Vagina (tissue), 2 donors: Measurements from ENCODE around the gene DIP2A. TPM values are rescaled to one million over a fixed set of nuclear protein-coding genes. Genes with fewer than 3 reads are reported as not detected.
"Not testable (repeated sequence)": the region's sequence is repeated elsewhere in the genome, so short reads cannot be mapped to it uniquely, and the experiment has no call there.

Experiments used
- DNase-seq, 2 donors: peaks; one replicate each; pipeline ENCODE4 v3.0.0-alpha.2; 2017; ENCODE audit errors: extremely low spot score in 2 of 2
- H3K27ac ChIP-seq: fragments of 200-600 bp; sonication (generic); one replicate; pipeline ENCODE4 v1.5.1; 2019
- H3K27me3 ChIP-seq: fragments of 200-600 bp; sonication (generic); one replicate; pipeline ENCODE4 v1.5.1; 2019
- H3K36me3 ChIP-seq, 2 donors: fragments of 200-600 bp; sonication (generic); one replicate each; pipeline ENCODE4 v1.5.1; 2017 to 2019
- H3K4me1 ChIP-seq: fragments of 200-600 bp; sonication (generic); one replicate; pipeline ENCODE4 v1.5.1; 2019
- H3K4me3 ChIP-seq, 2 donors: fragments of 200-600 bp; sonication (generic); 1 replicate in 1 of 2; 2 replicates in 1 of 2; pipeline ENCODE4 v1.5.1; 2016 to 2019
- H3K9me3 ChIP-seq: fragments of 200-600 bp; sonication (generic); one replicate; pipeline ENCODE4 v1.5.1; 2019
- POLR2A ChIP-seq, 2 donors: fragments of 450-650 bp; IDR thresholded peaks; one replicate each; pipeline ENCODE4 v1.6.1; 2017; ENCODE audit warnings: antibody characterized with exemption in 2 of 2, mild to moderate bottlenecking in 2 of 2, moderate library complexity in 2 of 2
- POLR2AphosphoS5 ChIP-seq, 2 donors: sonication (generic); formaldehyde crosslinking; IDR thresholded peaks; one replicate each; pipeline ENCODE4 v1.9.0; 2017; ENCODE audit warnings: antibody characterized with exemption in 2 of 2, mild to moderate bottlenecking in 2 of 2, low read depth in 1 of 2; ENCODE audit not compliant: insufficient read depth in 1 of 2
- intact Hi-C: fragments of 100-400 bp; cut with DNase I; formaldehyde crosslinking; loops from one replicate; pipeline ENCODE4 v1.15.1; 2023
- total RNA-seq: library from RNA; depleted of rRNA; stranded (reverse); fragments of >200 nt; gene quantifications from one replicate; pipeline ENCODE4 v1.2.3, GENCODE V29; 2016
- TF ChIP-seq, protein P1 (sequence below), 3 experiments: fragments of 450-650 bp in 2 of 3; fragments of 200-600 bp in 1 of 3; sonication (generic) in 1 of 3; IDR thresholded peaks; one replicate each; pipeline ENCODE4 v1.5.1; 2017 to 2019; ENCODE audit warnings: antibody characterized with exemption in 3 of 3, mild to moderate bottlenecking in 2 of 3, moderate library complexity in 2 of 3

Gene DIP2A
- total RNA-seq, 1 donor from 2014 or later: 46.2 TPM

DNA sequence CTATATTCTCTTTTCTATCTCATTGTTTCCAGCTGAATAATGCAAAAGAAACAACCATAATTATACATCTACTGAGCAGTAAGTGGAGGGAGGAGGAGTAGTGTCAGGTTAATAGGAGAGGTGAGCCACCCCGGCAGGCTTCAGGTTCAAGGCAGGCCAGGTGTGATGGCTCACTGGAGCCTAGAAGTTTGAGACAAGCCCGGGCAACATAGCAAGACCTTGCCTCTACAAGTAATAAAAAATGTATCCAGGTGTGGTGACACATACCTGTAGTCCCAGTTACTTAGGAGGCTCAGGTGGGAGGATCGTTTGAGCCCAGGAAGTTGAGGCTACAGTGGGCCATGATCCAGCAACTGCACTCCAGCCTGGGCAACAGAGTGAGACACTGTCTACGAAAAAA, 1.9 kb upstream of the DIP2A start:
- Histone ChIP-seq H3K4me1 (peaks cover 57% of the 10 kb centered on the region), H3K27me3 (no peaks in the 10 kb centered on the region), H3K27ac (no peak overlapping the region), H3K4me3 (no peak overlapping the region), H3K36me3 (no peaks in the 10 kb centered on the region), H3K9me3 (no peaks in the 10 kb centered on the region)
- DNase-seq: no peak
- intact Hi-C loops: no loop called here
- TF ChIP-seq POLR2A (IDR thresholded peaks at IDR 0.05): no peak
- TF ChIP-seq POLR2AphosphoS5 (IDR thresholded peaks at IDR 0.05; ENCODE audit: insufficient read depth in 1 of 2, low read depth in 1 of 2): no peak
- TF ChIP-seq, protein P1, sequence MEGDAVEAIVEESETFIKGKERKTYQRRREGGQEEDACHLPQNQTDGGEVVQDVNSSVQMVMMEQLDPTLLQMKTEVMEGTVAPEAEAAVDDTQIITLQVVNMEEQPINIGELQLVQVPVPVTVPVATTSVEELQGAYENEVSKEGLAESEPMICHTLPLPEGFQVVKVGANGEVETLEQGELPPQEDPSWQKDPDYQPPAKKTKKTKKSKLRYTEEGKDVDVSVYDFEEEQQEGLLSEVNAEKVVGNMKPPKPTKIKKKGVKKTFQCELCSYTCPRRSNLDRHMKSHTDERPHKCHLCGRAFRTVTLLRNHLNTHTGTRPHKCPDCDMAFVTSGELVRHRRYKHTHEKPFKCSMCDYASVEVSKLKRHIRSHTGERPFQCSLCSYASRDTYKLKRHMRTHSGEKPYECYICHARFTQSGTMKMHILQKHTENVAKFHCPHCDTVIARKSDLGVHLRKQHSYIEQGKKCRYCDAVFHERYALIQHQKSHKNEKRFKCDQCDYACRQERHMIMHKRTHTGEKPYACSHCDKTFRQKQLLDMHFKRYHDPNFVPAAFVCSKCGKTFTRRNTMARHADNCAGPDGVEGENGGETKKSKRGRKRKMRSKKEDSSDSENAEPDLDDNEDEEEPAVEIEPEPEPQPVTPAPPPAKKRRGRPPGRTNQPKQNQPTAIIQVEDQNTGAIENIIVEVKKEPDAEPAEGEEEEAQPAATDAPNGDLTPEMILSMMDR (IDR thresholded peaks at IDR 0.05): no peak

DNA sequence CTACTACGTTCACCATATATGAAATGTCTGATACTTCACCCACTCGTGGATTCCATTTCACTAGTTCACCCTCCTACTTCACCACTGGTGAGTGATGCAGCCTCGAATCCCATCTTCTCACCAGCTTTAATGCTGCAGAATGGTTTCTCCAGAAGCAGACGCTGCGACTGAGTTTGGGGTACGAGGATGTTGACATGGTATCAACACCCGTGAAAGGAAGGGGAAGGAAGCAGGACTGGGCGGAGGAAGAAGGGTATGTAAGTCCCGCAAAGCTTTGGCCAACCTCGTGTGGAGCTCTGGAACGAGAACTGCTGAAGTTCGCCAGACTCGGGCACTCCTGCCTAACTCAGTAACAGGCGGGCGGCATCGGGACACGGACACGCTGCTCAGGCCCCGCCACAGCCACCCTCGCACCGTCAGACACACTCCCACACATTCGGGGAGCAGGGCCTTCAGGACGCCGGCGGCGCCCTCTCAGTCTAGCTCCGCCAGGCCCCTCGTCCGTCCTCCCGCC, 833 bp upstream of the DIP2A start:
- no peaks in the 10 kb centered on the region for H3K27me3 ChIP-seq
- intact Hi-C loops: no loop called here
- H3K4me3 ChIP-seq: peak overlapping the region; percentile 97 to 100
- H3K4me1 ChIP-seq: peaks cover 66% of the 10 kb centered on the region
- no peaks in the 10 kb centered on the region for H3K9me3 ChIP-seq
- TF ChIP-seq, protein P1 (IDR thresholded peaks at IDR 0.05): no peak
- TF ChIP-seq POLR2A (IDR thresholded peaks at IDR 0.05): no peak
- no peak for TF ChIP-seq POLR2AphosphoS5 (IDR thresholded peaks at IDR 0.05; ENCODE audit: insufficient read depth in 1 of 2, low read depth in 1 of 2)
- no peaks in the 10 kb centered on the region for H3K36me3 ChIP-seq
- peak overlapping the region; percentile 94 for H3K27ac ChIP-seq
- no peak for DNase-seq

DNA sequence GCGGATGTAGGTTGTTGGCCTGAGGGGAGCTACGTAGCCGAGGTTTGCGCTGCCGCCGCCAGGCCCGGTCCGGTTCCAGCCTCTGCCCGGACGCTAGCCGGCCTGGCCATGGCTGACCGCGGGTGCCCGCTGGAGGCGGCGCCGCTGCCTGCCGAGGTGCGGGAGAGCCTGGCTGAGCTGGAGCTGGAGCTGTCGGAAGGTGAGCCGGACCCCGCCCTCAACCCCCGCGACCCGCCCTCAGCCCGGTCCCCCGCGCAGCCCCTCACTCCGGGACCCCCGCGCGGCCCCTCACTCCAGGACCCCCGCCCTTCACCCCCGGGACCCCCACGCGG, 299 bp downstream of the DIP2A start:
- no peaks in the 10 kb centered on the region for H3K9me3 ChIP-seq
- H3K27me3 ChIP-seq: no peaks in the 10 kb centered on the region
- H3K4me1 ChIP-seq: peaks cover 66% of the 10 kb centered on the region
- H3K27ac ChIP-seq: peak overlapping the region; percentile 94
- no peak for TF ChIP-seq POLR2AphosphoS5 (IDR thresholded peaks at IDR 0.05; ENCODE audit: insufficient read depth in 1 of 2, low read depth in 1 of 2)
- TF ChIP-seq, protein P1 (IDR thresholded peaks at IDR 0.05): no peak
- TF ChIP-seq POLR2A (IDR thresholded peaks at IDR 0.05): no peak
- intact Hi-C loops: no loop called here
- DNase-seq: no peak
- H3K36me3 ChIP-seq: no peaks in the 10 kb centered on the region
- H3K4me3 ChIP-seq: peak overlapping the region; percentile 97 to 100

DNA sequence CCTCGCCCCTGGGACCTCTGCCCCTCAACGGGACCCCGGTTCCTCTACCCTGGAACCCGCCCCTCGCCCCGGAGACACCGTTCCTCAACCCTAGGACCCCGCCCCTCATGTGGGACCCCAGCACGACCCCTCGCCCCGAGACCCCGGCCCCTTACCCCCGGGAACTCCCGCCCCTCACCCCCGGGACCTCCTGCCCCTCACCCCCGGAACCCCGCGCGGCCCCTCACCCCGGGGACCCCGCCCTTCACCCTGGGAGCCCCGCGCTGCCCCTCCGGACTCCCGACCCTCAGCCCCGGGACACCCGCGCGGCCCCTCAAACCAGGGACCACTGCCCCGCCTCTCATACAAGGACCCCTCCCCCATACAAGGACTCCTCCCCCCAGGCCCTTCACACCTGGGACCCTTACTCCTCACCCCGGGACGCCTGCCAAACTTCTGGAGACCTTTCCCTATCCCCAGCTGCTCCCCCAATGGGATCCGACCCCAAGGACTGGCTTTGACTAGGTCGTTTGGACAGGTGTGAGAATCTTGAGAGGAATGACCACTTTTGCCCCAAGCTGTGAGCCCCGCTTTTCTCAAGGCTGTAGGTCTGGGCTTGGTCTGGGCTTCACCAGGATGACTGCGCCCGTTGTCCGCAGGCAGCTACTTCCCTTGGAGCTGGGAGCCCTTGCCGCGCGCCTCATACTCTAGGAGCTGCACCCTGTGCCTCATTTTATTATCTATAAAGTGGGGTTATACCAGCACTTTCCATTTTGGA, 843 bp downstream of the DIP2A start:
- no peaks in the 10 kb centered on the region for H3K36me3 ChIP-seq
- DNase-seq: no peak
- no peaks in the 10 kb centered on the region for H3K27me3 ChIP-seq
- peaks cover 64% of the 10 kb centered on the region for H3K4me1 ChIP-seq
- no peaks in the 10 kb centered on the region for H3K9me3 ChIP-seq
- intact Hi-C loops: no loop called here
- H3K4me3 ChIP-seq: peak overlapping the region; percentile 97 to 100
- peak in 1 of 2 donors; percentile 9 for TF ChIP-seq POLR2AphosphoS5 (IDR thresholded peaks at IDR 0.05; ENCODE audit: insufficient read depth in 1 of 2, low read depth in 1 of 2)
- TF ChIP-seq, protein P1 (IDR thresholded peaks at IDR 0.05): no peak
- peak overlapping the region; percentile 94 for H3K27ac ChIP-seq

DNA sequence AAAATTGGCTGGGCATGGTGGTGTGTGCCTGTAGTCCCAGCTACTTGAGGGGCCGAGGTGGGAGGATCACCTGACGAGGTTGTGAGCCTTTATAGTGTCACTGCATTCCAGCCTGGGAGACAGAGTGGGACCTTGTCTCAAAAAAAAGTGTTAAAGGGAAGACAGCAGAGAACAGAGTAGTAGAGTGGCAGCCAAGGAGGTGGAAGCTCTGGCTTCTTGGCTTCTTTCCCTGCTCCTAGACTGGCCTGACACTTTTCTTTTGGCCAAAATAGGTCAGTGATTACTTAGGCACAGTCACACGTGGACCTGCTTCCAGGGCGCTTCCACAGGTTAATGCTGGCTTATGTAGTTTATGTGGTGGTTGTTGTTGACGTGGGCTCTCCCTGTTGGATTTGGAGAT, 3.2 kb downstream of the DIP2A start:
- TF ChIP-seq POLR2AphosphoS5 (IDR thresholded peaks at IDR 0.05; ENCODE audit: insufficient read depth in 1 of 2, low read depth in 1 of 2): no peak
- no peak for TF ChIP-seq POLR2A (IDR thresholded peaks at IDR 0.05)
- TF ChIP-seq, protein P1 (IDR thresholded peaks at IDR 0.05): no peak
- Histone ChIP-seq H3K27me3 (no peaks in the 10 kb centered on the region), H3K4me1 (peaks cover 41% of the 10 kb centered on the region), H3K36me3 (no peaks in the 10 kb centered on the region), H3K9me3 (no peaks in the 10 kb centered on the region), H3K27ac (no peak overlapping the region), H3K4me3 (no peak overlapping the region)
- intact Hi-C loops: no loop called here
- DNase-seq: no peak

DNA sequence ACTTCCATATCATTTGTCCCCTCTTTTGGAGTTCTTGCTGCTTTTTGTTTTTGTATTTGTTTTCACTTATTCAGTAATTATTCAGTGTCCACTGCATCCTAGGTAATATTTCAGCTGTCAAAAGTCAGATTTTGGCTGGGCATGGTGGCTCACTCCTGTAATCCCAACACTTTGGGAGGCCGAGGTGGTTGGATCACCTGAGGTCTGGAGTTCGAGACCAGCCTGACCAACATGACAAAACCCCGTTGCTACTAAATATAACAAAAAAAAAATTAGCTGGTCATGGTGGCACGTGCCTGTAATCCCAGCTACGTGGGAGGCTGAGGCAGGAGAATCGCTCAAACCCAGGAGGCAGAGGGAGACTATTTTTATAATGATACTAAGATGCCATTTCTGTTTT, 6.5 kb downstream of the DIP2A start:
- H3K4me3 ChIP-seq, H3K27me3 ChIP-seq, H3K36me3 ChIP-seq, H3K9me3 ChIP-seq, intact Hi-C loops, H3K27ac ChIP-seq, DNase-seq: not testable (repeated sequence)
- peaks cover 21% of the 10 kb centered on the region for H3K4me1 ChIP-seq
